ENCODE data around the gene NXT1. TPM values are rescaled to one million over a fixed set of nuclear protein-coding genes. Genes with fewer than 3 reads are reported as not detected.

NXT1 gene
- total and polyA plus RNA-seq, 2 experiments from 2014 or later = 30.2 to 34.4 TPM

- Mint-ChIP-seq H3K27me3 (ENCODE audit: insufficient read depth, low read depth, poor library complexity) (peaks cover 23% of the 10 kb centered on the region), H3K27ac (peak overlapping the region; percentile 96), H3K4me1 (peaks cover 37% of the 10 kb centered on the region), H3K4me3 (peak overlapping the region; percentile 90), H3K36me3 (ENCODE audit: low read depth) (peaks cover 22% of the 10 kb centered on the region), H3K9me3 (no peaks in the 10 kb centered on the region)
- Histone ChIP-seq H2AFZ (peak overlapping the region; percentile 83), H3K36me3 (ENCODE audit: insufficient read depth) (no peaks in the 10 kb centered on the region), H3K4me2 (peak overlapping the region; percentile 94), H3K4me1 (ENCODE audit: insufficient read depth) (peaks cover 22% of the 10 kb centered on the region; the same call in 1 of the 2 replicates), H3K4me3 (peak overlapping the region; percentile 95), H3K9me2 (ENCODE audit: insufficient read depth) (no peaks in the 10 kb centered on the region), H3F3A (replicated peaks; ENCODE audit: low read depth) (peaks cover 5% of the 10 kb centered on the region; the same call in 1 of the 2 replicates), H4K20me1 (replicated peaks; ENCODE audit: insufficient read depth) (peaks cover 19% of the 10 kb centered on the region), H3K27ac (ENCODE audit: low read depth) (no peak overlapping the region; the same call in 1 of the 2 replicates), H3K79me2 (replicated peaks; ENCODE audit: insufficient read depth) (peaks cover 45% of the 10 kb centered on the region), H3K27me3 (ENCODE audit: insufficient read depth) (no peaks in the 10 kb centered on the region)
- peak; percentile 6 for ATAC-seq
- TF ChIP-seq NANOG (IDR thresholded peaks at IDR 0.05; ENCODE audit: borderline replicate concordance) (no peak), EZH2 (IDR thresholded peaks at IDR 0.05; ENCODE audit: low read depth, unreplicated experiment) (no peak), JUNB (IDR thresholded peaks at IDR 0.05; ENCODE audit: unreplicated experiment) (no peak), EZH2phosphoT487 (IDR thresholded peaks at IDR 0.05; ENCODE audit: unreplicated experiment) (no peak), POLR2AphosphoS5 (IDR thresholded peaks at IDR 0.05; ENCODE audit: low read depth) (no peak), ZNF331 (CRISPR knock-in tag; IDR thresholded peaks at IDR 0.05; ENCODE audit: low read depth) (no peak), ZNF462 (CRISPR knock-in tag; IDR thresholded peaks at IDR 0.05) (no peak)
- peak; percentile 68 for DNase-seq (ENCODE audit: low spot score)
Observed at GRCh38 chr20:23362392-23363256, 12.0 kb downstream of the NXT1 start.

Data from GM23338 (cell line).